GM23248 (cell line): ENCODE results near the gene PTCSC3.

Source experiments
- EZH2 ChIP-seq: fragments of 200-600 bp; sonication (generic); IDR thresholded peaks from 2 replicates; pipeline ENCODE4 v1.6.1; 2018; ENCODE audit warnings: antibody characterized with exemption, mild to moderate bottlenecking; ENCODE audit not compliant: insufficient read depth, poor library complexity, severe bottlenecking
- EZH2phosphoT487 ChIP-seq: fragments of 200-600 bp; sonication (generic); IDR thresholded peaks from 2 replicates; pipeline ENCODE4 v1.6.1; 2018; ENCODE audit warnings: antibody characterized with exemption, moderate library complexity, mild to moderate bottlenecking, low read depth; ENCODE audit not compliant: insufficient read depth

DNA sequence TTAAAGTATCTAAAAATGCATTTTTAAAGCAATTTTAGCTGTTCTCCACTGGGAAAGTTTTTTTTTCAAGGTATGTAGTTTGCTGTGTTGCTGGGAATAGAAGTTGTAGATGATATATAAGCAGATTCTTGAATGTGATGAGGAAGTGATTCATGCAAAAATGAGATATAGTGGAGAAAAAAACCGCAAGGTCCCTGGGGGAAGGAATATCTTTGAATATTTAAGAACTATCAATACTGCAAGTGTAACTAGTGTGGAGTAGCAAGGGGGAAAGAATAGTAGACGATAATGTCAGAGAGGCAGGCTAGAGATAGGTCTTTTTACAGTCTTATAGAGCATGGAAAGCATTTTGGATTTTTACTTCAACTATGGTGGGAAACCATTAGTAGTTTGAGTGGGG, 42.5 kb downstream of the PTCSC3 start:
- TF ChIP-seq EZH2 (no peak), EZH2phosphoT487 (no peak)
